ENCODE measurements around the gene PDF. TPM values are rescaled to one million over a fixed set of nuclear protein-coding genes. Genes with fewer than 3 reads are reported as not detected.

Gene PDF
- 6.2 and 15.7 TPM in 2 replicates for total RNA-seq

GRCh38 chr16:69330286-69331109 lies at the start of gene PDF:
PDF (minus strand) TSS chr16:69330588; CDS start chr16:69330570, 18 bp downstream.

GRCh38 chr16:69351309-69352027 lies 21.1 kb upstream of the PDF start, which contains the start of gene TMED6:
TMED6 (minus strand) TSS chr16:69351786; CDS start chr16:69351753, 33 bp downstream.

GRCh38 chr16:69339289-69340094 lies 9.1 kb upstream of the PDF start, which contains the start of the genes COG8 and NIP7:
COG8 (minus strand) TSS chr16:69339564; CDS start chr16:69339552, 12 bp downstream.
NIP7 (plus strand) TSS chr16:69339772; CDS start chr16:69339830, 58 bp downstream.

GRCh38 chr16:69310653-69311532 lies 19.5 kb downstream of the PDF start, which contains the start of gene VPS4A:
VPS4A (plus strand) TSS chr16:69311350; CDS start chr16:69311512, 162 bp downstream.

Other genes with a start within 250 kb of the PDF start
- gene HAS3, start 224.9 kb downstream of the PDF start, total RNA-seq = 2.7 and 5.6 TPM in 2 replicates
- 42.3 and 46.8 TPM in 2 replicates for gene CHTF8, start 198.0 kb downstream of the PDF start, total RNA-seq
- gene UTP4, start 197.9 kb downstream of the PDF start, total RNA-seq = 15.2 and 33.4 TPM in 2 replicates
- 27.9 and 35.3 TPM in 2 replicates for gene SNTB2, start 143.4 kb downstream of the PDF start, total RNA-seq
- gene VPS4A, start 19.2 kb downstream of the PDF start, total RNA-seq = 26.8 and 55.6 TPM in 2 replicates
- gene COG8, start 9.0 kb upstream of the PDF start, total RNA-seq = 45.6 and 48.8 TPM in 2 replicates
- 17.5 and 40.5 TPM in 2 replicates for gene NIP7, start 9.2 kb upstream of the PDF start, total RNA-seq
- not detected in 2 replicates for gene TMED6, start 21.2 kb upstream of the PDF start, total RNA-seq
- gene TERF2, start 55.4 kb upstream of the PDF start, total RNA-seq = 12.4 and 15.7 TPM in 2 replicates
- 56.4 and 79.6 TPM in 2 replicates for gene CYB5B, start 94.0 kb upstream of the PDF start, total RNA-seq
- 14.2 and 14.9 TPM in 2 replicates for gene NFAT5, start 235.4 kb upstream of the PDF start, total RNA-seq

All from regular cardiac myocyte (primary cell).